AG04449 (cell line): ENCODE results near the gene SPRY2.

Experiments
- CTCF ChIA-PET: fragments of 350-600 bp; formaldehyde crosslinking; extraction: SDS; loops from one replicate; lab custom pipeline; 2021; ENCODE audit warnings: antibody characterized with exemption; lab: Yijun Ruan, JAX
- POLR2A ChIA-PET: fragments of 400-600, 350-600 bp; formaldehyde crosslinking; extraction: SDS; loops from one replicate; lab custom pipeline; 2020; ENCODE audit warnings: antibody characterized with exemption, inconsistent platforms; lab: Yijun Ruan, JAX
- DNase-seq: peaks from one replicate; pipeline ENCODE4 v3.0.0-alpha.2; 2010; ENCODE audit warnings: low read depth, low spot score
- H3K4me3 ChIP-seq: 2 replicates; pipeline ENCODE4 v1.5.1; 2011; ENCODE audit warnings: low read depth, mild to moderate bottlenecking, control low read depth, low read length
- TF ChIP-seq, protein P1 (sequence below): IDR thresholded peaks from one replicate; pipeline ENCODE4 v1.5.1; 2011; ENCODE audit warnings: mild to moderate bottlenecking, moderate library complexity, low read length, control low read depth, inconsistent platforms; ENCODE audit not compliant: insufficient read depth; ENCODE audit errors: missing control alignments

Gene SPRY2

DNA sequence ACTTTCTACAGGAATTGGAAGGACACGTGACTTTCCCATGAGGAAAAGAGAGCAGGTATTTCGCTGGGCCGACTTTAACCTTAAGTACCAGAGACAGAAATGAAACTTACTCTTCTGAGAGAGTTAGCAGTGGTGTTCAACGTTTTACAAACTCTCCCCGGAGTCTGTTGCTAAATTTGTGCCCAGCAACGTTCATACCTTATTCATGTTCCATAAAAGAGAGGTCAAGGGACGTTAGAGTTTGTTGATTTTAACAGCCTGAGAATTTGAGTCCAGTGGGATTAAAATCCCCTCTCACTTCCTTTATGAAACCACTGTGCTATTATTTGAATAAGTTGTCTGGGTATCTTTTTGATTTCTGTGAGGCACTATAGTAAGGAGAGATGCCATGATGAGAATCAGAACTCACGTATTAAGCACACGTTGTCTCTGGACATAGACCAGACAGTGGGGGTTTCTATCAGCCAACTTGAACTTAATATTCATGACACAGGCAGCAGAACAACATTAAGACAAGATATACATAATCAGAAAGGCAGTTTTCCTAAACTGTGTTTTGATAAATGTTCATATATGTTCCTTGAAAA lies 33.4 kb downstream of the SPRY2 start:
- ChIA-PET POLR2A (no interaction called here), CTCF (no interaction called here)
- TF ChIP-seq, protein P1, sequence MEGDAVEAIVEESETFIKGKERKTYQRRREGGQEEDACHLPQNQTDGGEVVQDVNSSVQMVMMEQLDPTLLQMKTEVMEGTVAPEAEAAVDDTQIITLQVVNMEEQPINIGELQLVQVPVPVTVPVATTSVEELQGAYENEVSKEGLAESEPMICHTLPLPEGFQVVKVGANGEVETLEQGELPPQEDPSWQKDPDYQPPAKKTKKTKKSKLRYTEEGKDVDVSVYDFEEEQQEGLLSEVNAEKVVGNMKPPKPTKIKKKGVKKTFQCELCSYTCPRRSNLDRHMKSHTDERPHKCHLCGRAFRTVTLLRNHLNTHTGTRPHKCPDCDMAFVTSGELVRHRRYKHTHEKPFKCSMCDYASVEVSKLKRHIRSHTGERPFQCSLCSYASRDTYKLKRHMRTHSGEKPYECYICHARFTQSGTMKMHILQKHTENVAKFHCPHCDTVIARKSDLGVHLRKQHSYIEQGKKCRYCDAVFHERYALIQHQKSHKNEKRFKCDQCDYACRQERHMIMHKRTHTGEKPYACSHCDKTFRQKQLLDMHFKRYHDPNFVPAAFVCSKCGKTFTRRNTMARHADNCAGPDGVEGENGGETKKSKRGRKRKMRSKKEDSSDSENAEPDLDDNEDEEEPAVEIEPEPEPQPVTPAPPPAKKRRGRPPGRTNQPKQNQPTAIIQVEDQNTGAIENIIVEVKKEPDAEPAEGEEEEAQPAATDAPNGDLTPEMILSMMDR = no peak
- H3K4me3 ChIP-seq = no peak overlapping the region
- no peak for DNase-seq

DNA sequence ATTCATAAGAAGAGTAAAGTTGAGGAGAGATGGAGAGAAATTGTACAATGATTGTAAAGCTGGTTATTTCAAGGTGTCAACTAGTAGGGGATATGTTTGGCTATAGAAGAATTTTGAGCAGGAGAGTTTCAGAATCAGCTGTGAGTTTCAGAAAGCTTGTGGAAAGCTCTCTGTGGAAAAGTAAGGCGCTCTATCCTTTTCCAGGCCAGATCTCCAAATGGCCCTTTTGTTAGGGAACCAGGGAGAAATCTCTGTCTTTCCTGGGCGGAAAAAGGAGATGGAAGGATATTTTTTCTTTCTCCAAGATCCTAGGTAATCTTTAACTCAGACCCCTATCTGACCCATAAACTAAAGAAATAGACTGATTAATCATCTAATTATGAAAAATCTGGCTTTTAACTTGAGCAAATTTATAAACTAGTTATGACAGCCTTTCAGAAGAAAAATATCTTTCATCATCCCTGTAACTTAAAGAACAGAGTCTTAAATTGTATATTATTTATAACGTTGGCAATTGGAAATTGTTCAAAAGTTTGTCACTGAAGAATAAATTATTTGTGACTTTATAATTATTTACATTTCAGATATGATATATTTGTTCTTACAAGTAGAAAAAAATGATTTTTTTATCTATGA lies 34.5 kb downstream of the SPRY2 start:
- no peak overlapping the region for H3K4me3 ChIP-seq
- ChIA-PET POLR2A (no interaction called here), CTCF (no interaction called here)
- TF ChIP-seq, protein P1 = no peak
- DNase-seq = no peak

DNA sequence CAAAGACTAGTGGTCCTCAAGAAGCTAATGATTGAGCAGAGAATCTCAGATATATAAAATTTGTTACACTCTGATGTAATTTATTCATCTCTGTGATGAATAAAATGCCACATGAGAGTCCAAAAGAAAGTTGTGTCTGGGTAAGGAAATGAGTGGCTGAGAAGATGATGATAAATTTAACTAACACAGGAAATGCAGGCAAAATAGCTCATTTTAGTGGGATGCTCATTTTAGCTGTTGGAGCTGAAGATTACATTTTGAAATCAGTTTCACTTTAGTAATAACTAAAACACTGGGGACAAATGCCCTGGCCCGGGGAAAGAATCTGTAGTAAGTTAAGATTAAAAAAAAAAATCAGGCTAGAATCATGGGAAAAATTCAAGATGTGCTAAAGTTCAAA lies 35.2 kb downstream of the SPRY2 start:
- no peak for DNase-seq
- ChIA-PET CTCF (interaction anchor here (1.5 kb wide), 1 partner anchor 37 kb away, joined by 6 read pairs; no protein-coding TSS in a partner anchor), POLR2A (no interaction called here)
- no peak overlapping the region for H3K4me3 ChIP-seq
- TF ChIP-seq, protein P1 = no peak

DNA sequence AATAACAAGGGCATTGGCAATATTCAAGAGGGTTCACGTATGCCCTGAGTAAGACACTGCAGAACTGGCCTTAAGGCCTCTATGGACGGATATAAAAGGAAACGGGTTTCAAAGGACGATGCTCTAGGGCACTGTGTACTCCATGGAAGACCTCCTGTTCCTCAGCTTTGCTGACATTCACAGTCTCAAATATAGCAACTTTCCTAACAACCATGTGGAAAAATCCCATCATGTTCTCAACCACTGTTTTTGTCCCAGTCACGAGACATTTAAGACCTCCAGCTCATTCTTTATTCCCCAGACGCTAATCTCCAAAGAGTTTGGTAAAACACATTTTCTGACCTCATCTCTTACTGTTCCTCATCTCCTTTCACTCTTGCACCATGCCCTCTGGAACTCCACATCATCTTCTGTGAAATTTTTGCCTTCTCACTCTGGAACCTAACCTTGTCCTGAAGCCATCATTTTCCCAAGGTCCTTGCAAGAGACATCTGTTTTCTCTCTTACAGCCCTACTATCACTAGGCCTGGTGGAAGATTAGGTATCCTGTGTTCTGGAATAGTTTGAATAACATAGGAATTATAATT lies 37.6 kb downstream of the SPRY2 start:
- H3K4me3 ChIP-seq = no peak overlapping the region
- TF ChIP-seq, protein P1 = no peak
- ChIA-PET CTCF (no interaction called here), POLR2A (no interaction called here)
- no peak for DNase-seq

DNA sequence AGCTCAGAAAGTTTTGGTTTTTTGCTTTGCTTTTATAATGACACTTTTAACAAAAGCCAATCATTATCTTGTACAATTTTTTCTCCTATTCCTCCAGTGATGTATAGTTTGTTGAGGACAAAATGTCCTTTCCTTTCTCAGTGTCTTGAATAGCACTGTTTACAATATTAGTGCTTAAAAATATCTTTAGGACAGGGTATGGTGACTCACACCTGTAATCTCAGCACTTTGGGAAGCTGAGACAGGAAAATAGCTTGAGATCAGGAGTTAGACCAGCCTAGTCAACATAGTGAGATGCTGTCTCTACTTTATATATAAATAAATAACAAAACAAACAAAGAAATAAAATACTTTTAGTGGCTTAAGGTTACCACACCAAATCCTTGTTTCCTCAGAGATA lies 41.9 kb downstream of the SPRY2 start:
- no peak for DNase-seq
- ChIA-PET CTCF (interaction anchor here (0.5 to 1.2 kb wide), 2 partner anchors 155 to 300 kb away, joined by 3 read pairs; no protein-coding TSS in a partner anchor), POLR2A (no interaction called here)
- TF ChIP-seq, protein P1 = no peak
- no peak overlapping the region for H3K4me3 ChIP-seq

GRCh38 chr13:80297503-80297902 lies 43.4 kb downstream of the SPRY2 start:
- ChIA-PET POLR2A (no interaction called here), CTCF (interaction anchor here (1.2 kb wide), 1 partner anchor 522 kb away, joined by 4 read pairs; no protein-coding TSS in a partner anchor)
- TF ChIP-seq, protein P1 = no peak
- no peak for DNase-seq
- H3K4me3 ChIP-seq = no peak overlapping the region
